ENCODE results near the gene RUNX3.

RUNX3 gene

GRCh38 chr1:24954631-24955030, 24.6 kb upstream of the RUNX3 start:
- TF ChIP-seq POLR2AphosphoS5 (IDR thresholded peaks at IDR 0.05; ENCODE audit: low read depth, low read length) (peak; percentile 55), POLR2A (IDR thresholded peaks at IDR 0.05; ENCODE audit: low read depth, low read length) (no peak; the same call in 1 of the 2 replicates)
- no peak for FAIRE-seq

GRCh38 chr1:24954022-24954421, 23.9 kb upstream of the RUNX3 start:
- no peak for TF ChIP-seq POLR2AphosphoS5 (IDR thresholded peaks at IDR 0.05; ENCODE audit: low read depth, low read length)
- TF ChIP-seq POLR2A (IDR thresholded peaks at IDR 0.05; ENCODE audit: low read depth, low read length) = no peak
- no peak for TF ChIP-seq TAF1 (IDR thresholded peaks at IDR 0.05; ENCODE audit: borderline replicate concordance, low read depth, low read length)
- FAIRE-seq (peak; percentile 30), DNase-seq (ENCODE audit: insufficient read length) (no peak)

More at GRCh38 chr1:24954631-24955030, 24.6 kb upstream of the RUNX3 start:
- no peak for DNase-seq (ENCODE audit: insufficient read length)

DNA sequence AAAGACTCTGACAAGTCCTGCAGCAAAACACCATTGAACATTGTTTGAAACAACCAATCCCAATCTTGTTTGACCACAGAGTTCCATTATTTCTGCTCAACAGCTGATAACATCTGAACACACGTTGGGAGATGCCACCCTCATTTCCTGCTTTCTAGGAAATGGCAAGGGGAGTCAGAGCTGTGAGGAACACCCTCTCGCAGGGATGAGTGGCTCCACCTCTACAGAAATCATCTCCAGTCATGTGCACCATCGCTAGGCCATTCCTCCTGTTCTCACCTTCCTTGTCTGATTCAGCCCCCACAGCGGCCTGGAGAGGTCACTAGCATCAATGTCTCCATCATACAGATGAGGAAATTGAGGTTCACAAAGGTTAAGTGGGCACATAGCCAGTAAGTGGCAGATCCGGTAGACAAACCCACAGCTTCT, 22.4 kb upstream of the RUNX3 start:
- TF ChIP-seq TAF1 (IDR thresholded peaks at IDR 0.05; ENCODE audit: borderline replicate concordance, low read depth, low read length) (no peak), POLR2A (IDR thresholded peaks at IDR 0.05; ENCODE audit: low read depth, low read length) (no peak), POLR2AphosphoS5 (IDR thresholded peaks at IDR 0.05; ENCODE audit: low read depth, low read length) (no peak)
- FAIRE-seq (peak; percentile 93), DNase-seq (ENCODE audit: insufficient read length) (no peak)

DNA sequence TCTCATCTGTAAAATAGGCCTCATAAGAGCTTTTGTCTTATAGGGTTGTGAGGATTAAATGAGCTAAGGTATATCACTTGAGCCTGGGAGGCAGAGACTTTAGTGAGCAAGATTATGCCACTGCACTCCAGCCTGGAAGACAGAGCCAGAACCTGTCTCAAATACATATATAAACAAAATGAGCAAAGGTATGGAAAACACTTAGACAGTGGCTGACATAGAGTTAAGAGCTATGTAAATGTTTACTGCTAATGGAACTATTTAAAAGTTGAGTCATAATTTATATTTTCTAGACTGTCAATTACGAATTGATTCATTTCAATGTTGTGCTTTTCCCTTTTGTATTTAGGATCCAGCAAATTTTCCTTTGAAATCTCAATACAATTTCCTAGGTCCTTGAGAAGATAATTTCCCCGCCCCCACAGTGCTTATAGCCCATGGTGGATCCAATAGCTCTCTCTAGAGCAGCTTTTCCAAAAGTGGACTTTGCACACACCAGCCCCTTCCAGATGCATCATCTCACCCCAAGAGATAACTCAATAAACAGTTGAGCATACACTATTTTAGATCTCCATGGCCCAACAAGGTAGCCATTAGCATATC, 21.8 kb upstream of the RUNX3 start:
- FAIRE-seq (no peak), DNase-seq (ENCODE audit: insufficient read length) (no peak)
- TF ChIP-seq TAF1 (IDR thresholded peaks at IDR 0.05; ENCODE audit: borderline replicate concordance, low read depth, low read length) (no peak), POLR2AphosphoS5 (IDR thresholded peaks at IDR 0.05; ENCODE audit: low read depth, low read length) (no peak), POLR2A (IDR thresholded peaks at IDR 0.05; ENCODE audit: low read depth, low read length) (no peak)

GRCh38 chr1:24951337-24951736, 21.3 kb upstream of the RUNX3 start:
- TF ChIP-seq POLR2AphosphoS5 (IDR thresholded peaks at IDR 0.05; ENCODE audit: low read depth, low read length) = 0 out of 2 replicates have a peak, but pooled peaks have one; percentile 25
- no peak for TF ChIP-seq TAF1 (IDR thresholded peaks at IDR 0.05; ENCODE audit: borderline replicate concordance, low read depth, low read length)
- TF ChIP-seq POLR2A (IDR thresholded peaks at IDR 0.05; ENCODE audit: low read depth, low read length) = no peak; the same call in 1 of the 2 replicates
- FAIRE-seq = peak; percentile 58
- DNase-seq (ENCODE audit: insufficient read length) = no peak

- TF ChIP-seq POLR2AphosphoS5 (IDR thresholded peaks at IDR 0.05; ENCODE audit: low read depth, low read length) (peak; percentile 56; the same call in 1 of the 2 replicates), POLR2A (IDR thresholded peaks at IDR 0.05; ENCODE audit: low read depth, low read length) (peak; percentile 40), TAF1 (IDR thresholded peaks at IDR 0.05; ENCODE audit: borderline replicate concordance, low read depth, low read length) (no peak)
- no peak for FAIRE-seq
- no peak for DNase-seq (ENCODE audit: insufficient read length)
These were observed 19.3 kb upstream of the RUNX3 start for GRCh38 chr1:24949331-24949881.

- DNase-seq (ENCODE audit: insufficient read length) (no peak), FAIRE-seq (no peak)
- TF ChIP-seq POLR2A (IDR thresholded peaks at IDR 0.05; ENCODE audit: low read depth, low read length) (no peak), POLR2AphosphoS5 (IDR thresholded peaks at IDR 0.05; ENCODE audit: low read depth, low read length) (peak; percentile 54; the same call in 1 of the 2 replicates), TAF1 (IDR thresholded peaks at IDR 0.05; ENCODE audit: borderline replicate concordance, low read depth, low read length) (no peak)
These were observed 18.2 kb upstream of the RUNX3 start for GRCh38 chr1:24948079-24948827.

- DNase-seq (ENCODE audit: insufficient read length) (peak; percentile 88), FAIRE-seq (peak; percentile 99)
- TF ChIP-seq POLR2AphosphoS5 (IDR thresholded peaks at IDR 0.05; ENCODE audit: low read depth, low read length) (peak; percentile 67), TAF1 (IDR thresholded peaks at IDR 0.05; ENCODE audit: borderline replicate concordance, low read depth, low read length) (no peak), POLR2A (IDR thresholded peaks at IDR 0.05; ENCODE audit: low read depth, low read length) (peak; percentile 25; the same call in 1 of the 2 replicates)
These were observed 17.0 kb upstream of the RUNX3 start for GRCh38 chr1:24946861-24947658.

- no peak for FAIRE-seq
- TF ChIP-seq TAF1 (IDR thresholded peaks at IDR 0.05; ENCODE audit: borderline replicate concordance, low read depth, low read length) (no peak), POLR2AphosphoS5 (IDR thresholded peaks at IDR 0.05; ENCODE audit: low read depth, low read length) (0 out of 2 replicates have a peak, but pooled peaks have one; percentile 30)
These were observed 15.6 kb upstream of the RUNX3 start for GRCh38 chr1:24945354-24946326.

DNA sequence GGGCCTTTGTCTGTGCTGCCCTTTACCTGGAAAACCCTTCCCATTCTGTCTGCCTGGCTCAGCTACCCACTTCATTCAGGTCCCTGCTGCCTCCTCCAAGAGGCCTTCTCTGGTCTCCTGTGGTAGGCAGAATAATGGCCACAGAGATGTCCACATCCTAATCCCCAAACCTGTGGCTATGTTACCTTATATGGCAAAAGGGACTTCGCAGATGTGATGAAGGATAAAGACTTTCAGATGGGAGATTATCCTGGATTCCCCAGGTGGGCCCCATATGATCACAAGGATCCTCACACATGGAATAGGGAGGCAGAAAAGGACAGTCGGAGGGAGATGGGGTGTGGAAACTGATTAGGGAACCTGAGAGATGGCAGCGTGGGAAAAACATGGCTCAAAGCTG, 14.2 kb upstream of the RUNX3 start:
- FAIRE-seq = no peak
- 0 out of 2 replicates have a peak, but pooled peaks have one; percentile 31 for TF ChIP-seq POLR2A (IDR thresholded peaks at IDR 0.05; ENCODE audit: low read depth, low read length)
- TF ChIP-seq POLR2AphosphoS5 (IDR thresholded peaks at IDR 0.05; ENCODE audit: low read depth, low read length) = no peak; the same call in none of the 2 replicates
- no peak for DNase-seq (ENCODE audit: insufficient read length)

More at GRCh38 chr1:24945354-24946326, 15.6 kb upstream of the RUNX3 start:
- DNase-seq (ENCODE audit: insufficient read length) = no peak

All from GM12892 (cell line).